Inferior parietal cortex (tissue), 1 donor: ENCODE data around the gene SLAMF8.

Experiments used
- DNase-seq: peaks from one replicate; pipeline ENCODE4 v3.0.0-alpha.2; 2016; ENCODE audit errors: extremely low spot score

Gene SLAMF8

DNA sequence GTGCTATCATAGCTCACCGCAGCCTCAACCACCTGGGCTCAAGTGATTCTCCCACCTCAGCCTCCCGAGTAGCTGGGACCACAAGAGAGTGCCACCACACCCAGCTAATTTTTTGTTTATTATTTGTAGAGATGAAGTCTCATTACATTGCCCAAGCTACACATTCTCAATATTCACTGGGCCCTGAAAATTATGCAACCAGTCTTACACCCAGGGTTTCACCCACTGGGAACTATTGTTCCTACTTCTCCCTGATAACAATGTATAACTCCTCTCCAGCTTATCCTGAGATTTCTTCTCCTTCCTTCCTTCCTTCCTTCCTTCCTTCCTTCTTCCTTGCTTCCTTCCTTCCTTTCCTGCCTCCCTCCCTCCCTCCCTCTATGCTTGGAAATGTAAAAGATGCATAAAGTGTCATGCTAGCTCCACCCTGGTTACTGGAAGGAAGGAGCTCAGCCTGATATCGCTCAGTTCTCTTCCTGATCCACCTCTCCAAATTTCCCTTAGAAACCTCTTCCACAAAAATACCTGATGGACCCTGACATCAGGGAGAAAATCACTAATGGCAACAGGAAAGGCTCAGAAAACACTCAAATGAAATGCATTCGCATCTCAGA lies 47.0 kb downstream of the SLAMF8 start:
- DNase-seq = no peak

DNA sequence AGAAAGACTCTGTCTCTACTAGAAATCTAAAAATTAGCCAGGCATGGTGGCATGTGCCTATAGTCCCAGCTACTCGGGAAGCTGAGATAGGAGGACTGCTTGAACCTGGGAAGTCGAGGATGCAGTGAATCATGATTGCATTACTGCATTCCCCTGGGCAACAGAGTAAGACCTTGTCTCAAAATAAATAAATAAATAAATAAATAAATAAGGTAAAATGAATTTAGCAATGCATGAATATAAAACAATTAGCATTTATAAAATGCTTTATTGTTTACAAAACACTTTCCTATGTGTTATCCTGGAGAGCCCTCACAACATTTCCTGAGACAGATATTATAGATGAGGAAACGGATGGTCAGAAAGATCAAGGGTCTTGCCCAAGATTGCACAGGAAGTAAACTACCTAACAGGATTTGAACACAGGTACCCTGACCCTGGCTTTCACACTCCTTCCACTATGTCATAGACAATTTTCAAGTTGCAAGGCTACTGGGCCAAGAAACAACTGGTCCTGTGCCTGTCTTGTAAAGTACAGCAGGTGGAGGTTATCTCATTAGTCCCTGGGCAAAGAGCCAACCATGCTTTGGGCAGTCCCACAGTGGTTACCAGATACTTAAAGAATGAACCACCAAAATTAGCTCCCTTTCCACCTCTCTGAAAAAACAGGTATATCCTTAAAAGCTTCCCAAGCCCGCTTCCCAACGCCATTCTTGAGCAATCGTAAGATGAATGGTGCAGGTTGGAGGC lies 51.2 kb downstream of the SLAMF8 start:
- no peak for DNase-seq

DNA sequence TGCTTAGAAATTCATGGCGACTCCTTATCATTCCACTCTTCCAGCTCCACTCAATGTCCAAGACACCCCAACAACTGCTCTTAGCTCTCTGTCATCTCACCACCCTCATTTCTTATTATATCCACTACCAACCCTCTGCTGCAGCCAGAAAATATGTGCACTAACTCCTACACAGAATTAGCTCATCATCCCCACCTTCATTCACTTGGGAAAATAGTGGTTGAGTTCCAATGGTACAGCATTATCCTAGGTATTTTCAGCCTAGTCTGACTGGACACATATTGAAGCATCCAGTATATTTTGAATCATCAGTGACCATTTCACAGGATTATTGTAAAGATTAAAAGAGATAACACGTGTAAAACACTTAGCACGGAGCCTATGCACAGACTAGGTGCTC lies 52.5 kb downstream of the SLAMF8 start:
- no peak for DNase-seq

DNA sequence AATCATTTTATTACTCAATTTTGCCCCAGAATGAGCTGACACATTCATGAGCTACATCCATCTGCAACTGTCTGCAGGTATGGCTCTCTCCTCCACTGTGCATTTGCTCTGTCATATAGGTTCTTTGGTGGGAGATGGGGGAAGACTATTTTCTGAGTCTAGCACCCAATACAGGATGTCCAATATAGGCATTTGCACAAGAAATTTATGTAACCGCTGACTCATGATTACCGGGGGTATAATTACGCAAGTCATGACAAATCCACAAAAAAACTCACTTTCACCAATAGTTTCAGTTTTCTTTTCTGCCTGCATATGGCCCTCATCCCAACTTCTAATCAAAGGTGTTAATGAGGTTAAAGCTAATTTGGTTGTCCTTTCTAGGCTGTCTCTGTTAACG lies 53.3 kb downstream of the SLAMF8 start:
- no peak for DNase-seq

DNA sequence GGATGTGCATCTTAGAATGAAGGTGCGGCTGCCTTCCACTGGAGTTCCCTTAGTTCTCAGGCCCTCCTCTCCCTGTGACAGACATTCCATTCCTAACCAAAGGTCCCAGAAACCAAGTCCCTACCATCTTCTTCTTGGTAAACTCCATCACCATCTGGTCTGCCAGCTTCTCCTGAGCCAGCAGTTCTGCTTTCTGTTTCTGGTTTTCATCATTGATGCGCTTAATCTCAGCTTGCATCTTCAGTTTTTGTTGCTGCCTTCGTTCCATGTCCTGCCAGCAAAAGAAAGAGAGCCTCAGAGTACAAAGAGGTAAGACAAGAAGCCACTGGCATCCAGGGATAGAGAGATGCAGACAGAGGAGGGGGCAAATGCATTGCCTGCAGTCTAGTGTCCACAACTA lies 53.8 kb downstream of the SLAMF8 start:
- no peak for DNase-seq

DNA sequence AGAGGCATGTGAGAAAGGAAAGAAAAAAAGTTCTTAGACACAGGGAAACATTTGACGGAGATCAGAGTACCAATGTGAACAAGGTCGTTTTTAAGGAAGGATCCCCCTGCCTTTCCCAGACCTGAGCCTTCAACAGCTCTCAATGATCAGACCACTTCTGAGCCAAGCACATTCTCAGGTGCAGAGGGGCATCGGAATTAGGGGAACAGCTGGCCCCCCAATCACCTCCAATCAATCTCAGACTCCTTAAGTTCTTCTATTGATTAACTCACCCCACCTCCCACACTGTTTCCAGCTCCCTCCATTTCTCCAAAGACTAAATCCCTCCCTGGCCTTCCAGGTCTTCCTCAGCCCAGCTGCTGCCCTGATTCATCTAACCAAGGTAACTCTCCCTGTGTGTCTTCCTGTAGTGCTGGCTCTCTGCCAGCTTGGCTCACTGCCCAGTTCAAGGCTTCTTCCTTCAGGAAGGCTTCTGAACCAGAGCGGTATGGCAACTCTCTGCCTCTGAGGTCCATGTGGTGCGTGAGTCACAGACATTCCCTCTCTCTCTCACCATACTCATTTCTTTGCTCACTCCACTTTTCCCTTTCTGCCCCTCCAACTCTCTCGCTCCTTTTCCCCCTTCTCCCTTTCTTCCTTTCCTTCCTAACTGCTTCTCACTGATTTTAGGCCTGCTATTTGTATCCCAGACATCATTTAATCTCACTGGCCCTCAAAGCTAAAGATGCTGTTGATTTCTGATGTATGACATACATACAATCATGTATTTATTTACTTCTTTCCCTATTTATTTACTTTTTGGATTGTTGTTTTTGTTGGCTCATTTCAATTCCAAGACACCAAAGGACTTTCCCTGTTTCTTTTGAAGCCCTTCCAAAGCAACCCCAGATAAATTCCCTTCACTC lies 55.2 kb downstream of the SLAMF8 start:
- DNase-seq = no peak

DNA sequence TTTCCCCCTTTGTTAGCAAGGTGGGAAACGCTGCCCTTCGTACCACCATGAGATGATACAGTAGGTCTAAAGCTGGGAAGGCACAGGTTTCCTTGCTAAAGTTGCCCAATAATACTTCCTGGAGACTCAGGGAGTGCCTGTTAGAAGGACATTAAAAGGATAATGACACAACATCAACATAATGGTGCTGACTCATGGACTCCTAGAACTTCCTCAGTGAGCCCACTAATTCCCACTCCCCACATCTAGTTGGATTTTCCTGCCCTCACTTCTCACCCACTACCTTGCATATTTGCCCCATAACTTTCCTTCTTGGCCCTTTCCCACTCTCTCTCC lies 55.8 kb downstream of the SLAMF8 start:
- no peak for DNase-seq

DNA sequence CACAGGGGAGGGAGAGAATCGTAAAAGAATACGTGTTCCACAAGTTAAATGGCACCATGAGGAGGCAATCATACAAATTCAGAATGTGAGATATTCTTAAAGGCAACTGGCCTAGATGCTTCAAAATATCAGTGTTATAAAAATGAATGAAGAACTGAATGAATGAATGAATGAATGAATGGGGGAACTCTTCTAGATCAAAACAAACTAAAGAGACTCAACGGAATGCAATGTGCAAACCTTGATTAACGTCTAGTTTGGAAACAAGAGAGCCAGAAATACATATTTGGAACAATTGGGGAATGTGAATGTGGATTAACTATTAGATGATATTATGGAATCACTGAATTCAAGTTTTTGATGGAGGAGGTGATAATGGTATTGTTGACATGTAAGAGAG lies 56.5 kb downstream of the SLAMF8 start:
- DNase-seq = no peak

DNA sequence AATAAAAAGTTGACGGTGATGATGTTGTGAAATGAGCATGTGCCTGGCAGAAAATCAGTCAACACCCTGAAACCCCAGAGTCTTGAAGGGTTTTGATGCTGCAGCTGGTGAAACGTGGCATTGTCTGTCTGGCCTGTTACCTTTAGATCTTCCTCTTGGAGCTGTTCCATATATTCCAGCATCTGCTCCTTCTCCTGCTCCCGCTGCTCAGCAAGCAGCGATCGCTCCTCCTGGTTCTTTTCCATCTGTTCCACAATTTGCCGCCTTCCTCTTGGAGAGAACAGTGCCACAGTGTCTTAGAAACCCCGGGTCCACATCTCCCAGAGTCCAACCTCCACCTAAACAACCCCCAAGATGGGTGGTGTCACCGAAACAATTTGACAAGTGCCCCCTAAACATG lies 57.6 kb downstream of the SLAMF8 start:
- DNase-seq = no peak
